ENCODE measurements around the gene ADCY4. TPM values are rescaled to one million over a fixed set of nuclear protein-coding genes. Genes with fewer than 3 reads are reported as not detected.
A peak's percentile ranks its signal among the peaks of the same experiment; 100 is the strongest.

The ADCY4 gene
- polyA plus RNA-seq, 3 donors = 0.69 to 11.9 (median 0.70) TPM

DNA sequence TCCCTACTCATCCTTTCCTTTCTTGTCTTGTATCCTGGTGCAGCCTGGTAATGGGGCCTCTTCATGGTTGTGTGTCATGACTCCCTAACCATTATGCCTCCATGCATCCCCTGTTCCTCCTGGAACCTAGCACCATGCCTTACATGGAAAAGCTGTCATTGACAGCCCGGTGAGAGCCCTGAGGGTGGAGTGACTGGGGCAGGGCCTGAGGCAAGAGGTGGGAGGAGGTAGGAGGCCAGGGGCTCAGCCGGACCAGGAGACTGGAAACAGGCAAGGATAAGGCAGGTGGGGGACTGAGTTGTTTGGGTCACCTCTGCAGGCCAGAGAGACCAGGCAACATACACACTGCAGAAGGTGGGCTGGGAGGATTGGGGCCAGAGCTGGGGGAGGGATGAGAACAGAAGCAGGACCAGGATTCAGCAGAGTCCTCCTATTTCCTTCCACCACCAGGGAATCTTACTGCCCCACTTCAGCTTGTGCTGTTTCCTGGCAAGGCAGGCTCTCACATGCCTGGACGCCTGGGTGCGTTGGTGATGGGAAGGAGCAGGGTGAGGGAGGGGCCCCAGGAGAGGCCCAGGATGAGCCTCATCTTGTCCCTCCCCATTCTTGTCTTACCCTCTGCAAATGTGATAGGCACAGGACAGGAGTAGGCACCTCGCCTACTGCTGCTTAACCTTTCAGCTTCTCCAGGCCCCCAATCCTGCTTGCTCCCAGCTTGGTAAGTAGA is 25.2 kb downstream of the ADCY4 start, which contains the start of gene LTB4R2:
Gene LTB4R2 (plus strand): TSS at position 603 of the 727 bp plus-strand sequence. CDS start 525 bp downstream, outside the sequence.
- Histone ChIP-seq H3K9ac (ENCODE audit: insufficient read depth, low read length, poor library complexity, severe bottlenecking) (peak within 1 kb of the TSS; percentile 67), H3K36me3 (replicated peaks in 1 of 2; ENCODE audit: control insufficient read depth in 1 of 2, insufficient read depth in 2 of 2, low read length in 2 of 2) (peaks cover 36 to 45% of the 10 kb centered on the region in 2 donors), H3K79me2 (ENCODE audit: insufficient read depth, low read length) (peaks cover 83% of the 10 kb centered on the region), H2AFZ (ENCODE audit: insufficient read depth, low read depth, low read length, poor library complexity, severe bottlenecking) (peak within 1 kb of the TSS; percentile 80), H3K4me3 (replicated peaks in 1 of 3; ENCODE audit: low read depth in 2 of 3, low read length in 3 of 3) (peak within 1 kb of the TSS; percentile 51 to 84 (median 57)), H3K27ac (ENCODE audit: low read depth in 1 of 2, low read length in 2 of 2) (peak within 1 kb of the TSS; percentile 85 to 89), H3K27me3 (ENCODE audit: control insufficient read depth in 2 of 2, insufficient read depth in 2 of 2, low read length in 2 of 2) (no peaks in the 10 kb centered on the region), H3K4me2 (replicated peaks; ENCODE audit: extremely low read depth, low read length, poor library complexity, severe bottlenecking) (peak within 1 kb of the TSS; percentile 93), H3K4me1 (ENCODE audit: control insufficient read depth in 1 of 2, insufficient read depth in 2 of 2, low read length in 2 of 2) (peaks cover 65 to 73% of the 10 kb centered on the region in 2 donors), H4K20me1 (ENCODE audit: insufficient read depth, low read length) (peaks cover 57% of the 10 kb centered on the region), H3K9me3 (replicated peaks in 1 of 2; ENCODE audit: control insufficient read depth in 1 of 2, insufficient read depth in 1 of 2, low read length in 2 of 2) (no peaks in the 10 kb centered on the region)
- peaks cover 68% of the 10 kb centered on the region for H3K4me1 Mint-ChIP-seq
- DNase-seq = no peak
- H3K9me3 Mint-ChIP-seq = peaks cover 0 to 2% (median 0%) of the 10 kb centered on the region in 7 donors
- H3K36me3 Mint-ChIP-seq = peaks cover 50 to 56% of the 10 kb centered on the region in 2 donors
- intact Hi-C loops (cut with micrococcal nuclease) = loop anchor here in 1 of 2 donors (5.0 to 10.0 kb wide), 3 partner anchors 32 to 95 kb away; partner anchors contain the start of genes CHMP4A, GMPR2, MDP1 and NEDD8
- H3K27ac Mint-ChIP-seq = peak within 1 kb of the TSS; percentile 80 to 98 (median 89)
- WGBS (ENCODE audit: insufficient coverage) = no CpG with 5 or more reads among the region's 5 CpGs
- H3K27me3 Mint-ChIP-seq (ENCODE audit: low read depth in 3 of 3) = no peaks in the 10 kb centered on the region
- H3K4me3 Mint-ChIP-seq = peak within 1 kb of the TSS; percentile 81 to 95
- TF ChIP-seq, protein P1, sequence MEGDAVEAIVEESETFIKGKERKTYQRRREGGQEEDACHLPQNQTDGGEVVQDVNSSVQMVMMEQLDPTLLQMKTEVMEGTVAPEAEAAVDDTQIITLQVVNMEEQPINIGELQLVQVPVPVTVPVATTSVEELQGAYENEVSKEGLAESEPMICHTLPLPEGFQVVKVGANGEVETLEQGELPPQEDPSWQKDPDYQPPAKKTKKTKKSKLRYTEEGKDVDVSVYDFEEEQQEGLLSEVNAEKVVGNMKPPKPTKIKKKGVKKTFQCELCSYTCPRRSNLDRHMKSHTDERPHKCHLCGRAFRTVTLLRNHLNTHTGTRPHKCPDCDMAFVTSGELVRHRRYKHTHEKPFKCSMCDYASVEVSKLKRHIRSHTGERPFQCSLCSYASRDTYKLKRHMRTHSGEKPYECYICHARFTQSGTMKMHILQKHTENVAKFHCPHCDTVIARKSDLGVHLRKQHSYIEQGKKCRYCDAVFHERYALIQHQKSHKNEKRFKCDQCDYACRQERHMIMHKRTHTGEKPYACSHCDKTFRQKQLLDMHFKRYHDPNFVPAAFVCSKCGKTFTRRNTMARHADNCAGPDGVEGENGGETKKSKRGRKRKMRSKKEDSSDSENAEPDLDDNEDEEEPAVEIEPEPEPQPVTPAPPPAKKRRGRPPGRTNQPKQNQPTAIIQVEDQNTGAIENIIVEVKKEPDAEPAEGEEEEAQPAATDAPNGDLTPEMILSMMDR (IDR thresholded peaks at IDR 0.05) = no peak

DNA sequence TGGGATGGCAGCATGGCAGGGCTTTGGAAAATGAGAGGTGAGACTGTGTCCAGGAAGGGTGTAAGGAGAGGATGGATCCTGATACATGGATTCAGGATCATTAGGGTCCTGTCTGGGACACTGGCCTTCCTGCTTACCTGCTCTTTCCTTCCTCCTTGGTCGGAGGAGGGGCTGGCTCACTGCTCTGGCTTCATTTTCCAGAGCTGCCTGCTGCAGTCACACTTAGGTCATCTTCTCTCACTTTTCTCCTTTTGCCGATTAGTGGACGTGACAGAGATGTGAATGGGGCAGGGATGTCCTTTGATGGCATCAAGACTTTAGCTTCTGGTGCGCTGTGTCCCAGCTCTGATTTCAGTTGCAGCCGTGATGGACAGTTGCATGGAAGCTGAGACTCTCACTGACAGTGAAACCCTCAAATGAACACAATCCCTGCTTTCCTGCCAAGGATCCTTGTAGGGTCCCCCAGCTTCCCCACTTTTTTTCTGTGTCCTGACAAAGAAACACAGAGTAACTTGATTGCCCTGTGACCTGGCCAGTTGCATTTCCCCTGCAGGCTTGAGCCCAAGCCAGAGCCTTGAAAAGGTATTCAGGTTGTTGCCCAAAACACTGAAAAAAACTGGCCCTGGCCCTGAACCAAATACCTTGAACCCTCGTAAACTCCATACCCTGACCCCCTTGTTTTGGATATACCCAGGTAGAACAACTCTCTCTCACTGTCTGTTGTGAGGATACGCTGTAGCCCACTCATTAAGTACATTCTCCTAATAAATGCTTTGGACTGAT is 26.3 kb downstream of the ADCY4 start:
- no peak overlapping the region for H3K9ac ChIP-seq (ENCODE audit: insufficient read depth, low read length, poor library complexity, severe bottlenecking)

More for the DNA sequence above, 26.3 kb downstream of the ADCY4 start:
- WGBS (ENCODE audit: insufficient coverage) = 87% methylated on average over 3 of the region's 7 CpGs
- Mint-ChIP-seq H3K4me1 (peaks cover 57% of the 10 kb centered on the region), H3K27ac (peak overlapping the region in 6 of 7 donors; percentile 32 to 86 (median 68)), H3K36me3 (peaks cover 57 to 68% of the 10 kb centered on the region in 2 donors), H3K9me3 (peaks cover 0 to 2% (median 0%) of the 10 kb centered on the region in 7 donors), H3K27me3 (ENCODE audit: low read depth in 3 of 3) (no peaks in the 10 kb centered on the region), H3K4me3 (peak overlapping the region; percentile 12 to 59)
- Histone ChIP-seq H3K36me3 (replicated peaks in 1 of 2; ENCODE audit: control insufficient read depth in 1 of 2, insufficient read depth in 2 of 2, low read length in 2 of 2) (peaks cover 47 to 57% of the 10 kb centered on the region in 2 donors), H4K20me1 (ENCODE audit: insufficient read depth, low read length) (peaks cover 62% of the 10 kb centered on the region), H3K4me3 (replicated peaks in 1 of 3; ENCODE audit: low read depth in 2 of 3, low read length in 3 of 3) (peak overlapping the region in 1 of 3 experiments; percentile 84), H3K4me1 (ENCODE audit: control insufficient read depth in 1 of 2, insufficient read depth in 2 of 2, low read length in 2 of 2) (peaks cover 54 to 61% of the 10 kb centered on the region in 2 donors), H3K79me2 (ENCODE audit: insufficient read depth, low read length) (peaks cover 77% of the 10 kb centered on the region), H3K27me3 (ENCODE audit: control insufficient read depth in 2 of 2, insufficient read depth in 2 of 2, low read length in 2 of 2) (no peaks in the 10 kb centered on the region), H3K27ac (ENCODE audit: low read depth in 1 of 2, low read length in 2 of 2) (peak overlapping the region; percentile 9 to 45), H3K4me2 (replicated peaks; ENCODE audit: extremely low read depth, low read length, poor library complexity, severe bottlenecking) (peak overlapping the region; percentile 93), H2AFZ (ENCODE audit: insufficient read depth, low read depth, low read length, poor library complexity, severe bottlenecking) (no peak overlapping the region), H3K9me3 (replicated peaks in 1 of 2; ENCODE audit: control insufficient read depth in 1 of 2, insufficient read depth in 1 of 2, low read length in 2 of 2) (no peaks in the 10 kb centered on the region)
- no peak for DNase-seq
- TF ChIP-seq, protein P1 (IDR thresholded peaks at IDR 0.05) = peak; percentile 32
- intact Hi-C loops (cut with micrococcal nuclease) = loop anchor here in 1 of 2 donors (10.0 kb wide), 1 partner anchor 94 kb away; the partner anchor contains the start of genes CHMP4A and MDP1

Measured in CD14-positive monocyte (primary cell).